HepG2 (cell line): ENCODE results near the gene FIS1. TPM values are rescaled to one million over a fixed set of nuclear protein-coding genes. Genes with fewer than 3 reads are reported as not detected.
A peak's percentile ranks its signal among the peaks of the same experiment; 100 is the strongest.

Source experiments
- AGO1 ChIP-seq: fragments of 200-400 bp; formaldehyde crosslinking; IDR thresholded peaks from 2 replicates; pipeline ENCODE4 v1.6.1; 2017; ENCODE audit warnings: mild to moderate bottlenecking, low read depth, low read length, moderate library complexity; ENCODE audit not compliant: poor library complexity, severe bottlenecking
- ARHGAP35 ChIP-seq: sonication (generic); formaldehyde crosslinking; IDR thresholded peaks from 2 replicates; pipeline ENCODE4 v1.9.0; 2022; ENCODE audit warnings: mild to moderate bottlenecking, inconsistent platforms, moderate library complexity, missing genetic modification reagents, borderline replicate concordance
- ATF7-NPFF ChIP-seq: sonication (generic); formaldehyde crosslinking; IDR thresholded peaks from 2 replicates; pipeline ENCODE4 v1.8.1; 2023; ENCODE audit warnings: mild to moderate bottlenecking, low read depth, missing genetic modification reagents, moderate library complexity
- CEBPZ ChIP-seq: IDR thresholded peaks from 2 replicates; pipeline ENCODE4 v1.6.1; 2012; ENCODE audit warnings: low read length, improper control_type of control experiment
- HOXD1 ChIP-seq: sonication (generic); formaldehyde crosslinking; IDR thresholded peaks from 2 replicates; pipeline ENCODE4 v1.5.0; 2020; ENCODE audit warnings: missing genetic modification reagents
- KLF16 ChIP-seq, 2 experiments: sonication (generic) in 1 of 2; formaldehyde crosslinking in 1 of 2; IDR thresholded peaks; 2 replicates each; pipeline versions ENCODE4 v1.6.1 to v1.8.0; 2016 to 2023; ENCODE audit warnings: missing genetic modification reagents in 2 of 2, missing compliant biosample characterization in 1 of 2
- RFXAP ChIP-seq: sonication (generic); formaldehyde crosslinking; IDR thresholded peaks from 2 replicates; pipeline ENCODE4 v1.4.0; 2020; ENCODE audit warnings: missing genetic modification reagents, borderline replicate concordance
- TIGD3 ChIP-seq: sonication (generic); formaldehyde crosslinking; IDR thresholded peaks from 2 replicates; pipeline ENCODE4 v1.5.1; 2020; ENCODE audit warnings: mild to moderate bottlenecking, missing genetic modification reagents, borderline replicate concordance
- UBTF ChIP-seq: sonication (generic); formaldehyde crosslinking; IDR thresholded peaks from 2 replicates; pipeline ENCODE4 v1.4.0; 2020; ENCODE audit warnings: mild to moderate bottlenecking, missing genetic modification reagents
- ZMYM4 ChIP-seq: sonication (generic); formaldehyde crosslinking; IDR thresholded peaks from 2 replicates; pipeline ENCODE4 v1.8.1; 2023; ENCODE audit warnings: mild to moderate bottlenecking, missing genetic modification reagents
- ZNF430 ChIP-seq: sonication (generic); formaldehyde crosslinking; IDR thresholded peaks from 2 replicates; pipeline ENCODE4 v1.9.0; 2021; ENCODE audit warnings: mild to moderate bottlenecking, missing genetic modification reagents
- ZNF549 ChIP-seq: sonication (generic); formaldehyde crosslinking; IDR thresholded peaks from 2 replicates; pipeline ENCODE4 v1.5.0; 2020; ENCODE audit warnings: missing genetic modification reagents
- ZNF572 ChIP-seq: sonication (generic); formaldehyde crosslinking; IDR thresholded peaks from 2 replicates; pipeline ENCODE4 v1.5.1; 2020; ENCODE audit warnings: mild to moderate bottlenecking, missing genetic modification reagents
- ZNF580 ChIP-seq: IDR thresholded peaks from 2 replicates; pipeline ENCODE4 v1.6.1; 2016; ENCODE audit warnings: low read depth, borderline replicate concordance
- ZNF609 ChIP-seq: sonication (generic); formaldehyde crosslinking; IDR thresholded peaks from 2 replicates; pipeline ENCODE4 v1.4.0; 2020; ENCODE audit warnings: mild to moderate bottlenecking, missing genetic modification reagents, borderline replicate concordance
- ZSCAN20 ChIP-seq: sonication (generic); formaldehyde crosslinking; IDR thresholded peaks from 2 replicates; pipeline ENCODE4 v1.4.0; 2020; ENCODE audit warnings: missing genetic modification reagents, mild to moderate bottlenecking, borderline replicate concordance
- polyA plus RNA-seq, 8 experiments: library from polyadenylated mRNA; depleted of rRNA in 3 of 8; stranded (reverse) in 7 of 8; unstranded in 1 of 8; fragments of >200 nt; fragmentation: Illumina TruSeq in 4 of 8; extraction: Trizol in 4 of 8; gene quantifications; 2 replicates each; pipeline versions ENCODE4 v1.2.1 to v1.2.3, GENCODE V29; 2011 to 2016; ENCODE audit warnings: low read depth in 4 of 8, missing spikeins in 1 of 8, mixed read lengths in 1 of 8; ENCODE audit not compliant: insufficient read depth in 1 of 8
- total RNA-seq, 5 experiments: library from RNA; depleted of rRNA; stranded (reverse); fragments of >200 nt; fragmentation: Illumina TruSeq; extraction: Trizol; gene quantifications; 2 replicates each; pipeline ENCODE4 v1.2.3, GENCODE V29; 2016; ENCODE audit warnings: low read depth in 1 of 5

FIS1 gene
- total and polyA plus RNA-seq, 2 of the 13 experiments (the other 11 are each of a cell fraction or from before 2014, with no cell fraction given) = 97.5 to 101 TPM

GRCh38 chr7:101220295-101220694 is 24.6 kb downstream of the FIS1 start (continued):
- TF ChIP-seq ZNF549 (CRISPR knock-in tag) (no peak), ZSCAN20 (CRISPR knock-in tag) (no peak), ZMYM4 (CRISPR knock-in tag) (0 out of 2 replicates have a peak, but pooled peaks have one; percentile 25), ARHGAP35 (no peak), UBTF (CRISPR knock-in tag) (no peak), HOXD1 (no peak), ZNF572 (CRISPR knock-in tag) (no peak), TIGD3 (CRISPR knock-in tag) (no peak), CEBPZ (no peak), KLF16 (CRISPR knock-in tag; IDR thresholded peaks at IDR 0.05) (0 out of 4 replicates have a peak, but pooled peaks of 1 of the 2 experiments have one; percentile 23), ATF7-NPFF (CRISPR knock-in tag) (no peak), ZNF430 (no peak), ZNF580 (CRISPR knock-in tag) (no peak), AGO1 (no peak), ZNF609 (CRISPR knock-in tag) (no peak), RFXAP (CRISPR knock-in tag) (no peak)
